ENCODE measurements around the gene AGAP3.

The AGAP3 gene

GRCh38 chr7:151192002-151192539 lies 105.8 kb downstream of the AGAP3 start:
- no peak for DNase-seq

DNA sequence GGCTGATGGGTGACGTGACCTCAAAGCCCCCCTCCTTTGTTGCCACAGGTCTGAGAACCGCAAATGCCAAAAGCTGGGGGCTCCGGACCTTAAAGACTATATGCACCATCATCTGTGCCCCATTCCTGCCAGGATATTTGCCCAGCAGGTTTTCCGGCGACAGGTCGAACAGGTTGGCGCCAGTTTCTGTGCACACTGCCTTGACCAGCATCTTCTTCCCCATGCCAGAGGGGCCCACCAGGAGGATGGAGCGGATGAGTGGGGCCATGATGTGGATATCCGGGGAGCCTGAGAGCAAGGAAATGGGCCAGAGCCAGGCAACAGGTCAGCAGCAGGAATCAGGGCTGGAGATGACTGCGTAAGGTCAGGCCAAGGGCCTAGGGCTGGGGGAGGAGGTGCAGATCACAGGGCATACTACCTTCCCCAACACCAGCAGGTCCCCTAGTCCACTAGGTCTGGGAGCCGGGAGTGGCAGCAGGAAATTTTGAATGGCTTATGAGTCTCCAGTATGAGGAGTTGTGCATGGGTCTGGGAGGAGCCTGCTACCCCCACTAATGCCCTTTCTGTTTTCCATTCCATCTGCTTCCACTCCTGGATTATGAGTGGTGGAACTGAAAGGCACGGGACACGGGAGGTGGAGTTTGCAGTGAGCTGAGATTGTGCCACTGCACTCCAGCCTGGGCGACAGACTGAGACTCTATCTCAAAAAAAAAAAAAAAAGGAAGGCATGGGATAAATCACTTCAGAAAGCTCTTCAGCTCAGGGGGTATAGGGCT lies 107.1 kb downstream of the AGAP3 start:
- no peak for DNase-seq

All from fibroblast of skin of right quadriceps (primary cell).